GM12878 (cell line): ENCODE data around the gene FAM200B.

Source experiments
- CTCF ChIP-seq, 3 experiments: IDR thresholded peaks in 2 of 3; conservative IDR thresholded peaks in 1 of 3; 2 replicates each; pipeline ENCODE4 v1.5.1; 2011; ENCODE audit warnings: low read depth in 3 of 3, low read length in 3 of 3, mild to moderate bottlenecking in 3 of 3, control low read depth in 2 of 3, moderate library complexity in 2 of 3, inconsistent platforms in 1 of 3, mixed read lengths in 1 of 3; ENCODE audit not compliant: control insufficient read depth in 2 of 3, insufficient read depth in 1 of 3; ENCODE audit errors: extremely low read depth in 1 of 3
- EP300 ChIP-seq, 2 experiments: fragments of 150-350 bp in 1 of 2; IDR thresholded peaks; 2 replicates each; pipeline ENCODE4 v1.6.1; 2011 to 2012; ENCODE audit warnings: low read depth in 2 of 2, low read length in 2 of 2, borderline replicate concordance in 1 of 2, improper control_type of control experiment in 1 of 2, inconsistent platforms in 1 of 2; ENCODE audit not compliant: control insufficient read depth in 1 of 2
- EZH2 ChIP-seq: IDR thresholded peaks from 2 replicates; pipeline ENCODE4 v1.6.1; 2012; ENCODE audit warnings: low read depth, mild to moderate bottlenecking, control low read depth, inconsistent platforms, low read length, borderline replicate concordance; ENCODE audit not compliant: control insufficient read depth
- FOXM1 ChIP-seq: IDR thresholded peaks from 2 replicates; pipeline ENCODE4 v1.6.1; 2012; ENCODE audit warnings: low read depth, mild to moderate bottlenecking, inconsistent platforms, low read length, moderate library complexity
- POLR2A ChIP-seq: IDR thresholded peaks from 2 replicates; pipeline ENCODE4 v1.6.1; 2011; ENCODE audit warnings: low read depth, mild to moderate bottlenecking, low read length
- POLR2AphosphoS5 ChIP-seq: IDR thresholded peaks from 2 replicates; pipeline ENCODE4 v1.6.1; 2011; ENCODE audit warnings: mild to moderate bottlenecking, low read length, inconsistent platforms
- SMC3 ChIP-seq: IDR thresholded peaks from 2 replicates; pipeline ENCODE4 v1.6.1; 2011; ENCODE audit warnings: low read length, improper control_type of control experiment, borderline replicate concordance

GRCh38 chr4:15681067-15681371 is 608 bp upstream of the FAM200B start:
- TF ChIP-seq CTCF (IDR thresholded peaks at IDR 0.05 in 2 of 3, conservative IDR thresholded peaks at IDR 0.05 in 1 of 3; ENCODE audit: control insufficient read depth in 2 of 3, extremely low read depth in 1 of 3, insufficient read depth in 1 of 3, low read depth in 3 of 3, low read length in 3 of 3) (no peak), POLR2A (no peak), POLR2AphosphoS5 (no peak), SMC3 (no peak), FOXM1 (no peak), EZH2 (no peak), EP300 (IDR thresholded peaks at IDR 0.05; ENCODE audit: borderline replicate concordance in 1 of 2, control insufficient read depth in 1 of 2, low read depth in 2 of 2, low read length in 2 of 2) (no peak)
